Endothelial cell of umbilical vein (primary cell): ENCODE results near the gene PRDM16.

ENCODE experiments used
- EZH2 ChIP-seq: IDR thresholded peaks from 2 replicates; pipeline ENCODE4 v1.6.1; 2012; ENCODE audit warnings: borderline replicate concordance, low read depth, mild to moderate bottlenecking, moderate library complexity, low read length, inconsistent platforms; ENCODE audit not compliant: severe bottlenecking
- POLR2A ChIP-seq: IDR thresholded peaks from 2 replicates; pipeline ENCODE4 v1.6.1; 2012; ENCODE audit warnings: low read depth, mild to moderate bottlenecking, control low read depth, low read length
- POLR2AphosphoS5 ChIP-seq: IDR thresholded peaks from 2 replicates; pipeline ENCODE4 v1.6.1; 2012; ENCODE audit warnings: low read depth, mild to moderate bottlenecking, control low read depth, low read length, moderate library complexity; ENCODE audit not compliant: insufficient read depth
- TF ChIP-seq, protein P1 (sequence below), 2 donors: IDR thresholded peaks; 1 replicate in 1 of 2; 2 replicates in 1 of 2; pipeline ENCODE4 v1.5.1; 2011; ENCODE audit warnings: low read length in 2 of 2, mild to moderate bottlenecking in 2 of 2, moderate library complexity in 2 of 2, control low read depth in 1 of 2, inconsistent platforms in 1 of 2, low read depth in 1 of 2; ENCODE audit not compliant: insufficient read depth in 1 of 2; ENCODE audit errors: extremely low read depth in 1 of 2
- TF ChIP-seq, protein P2 (sequence below): IDR thresholded peaks from 2 replicates; pipeline ENCODE4 v1.6.1; 2011; ENCODE audit not compliant: insufficient read depth, insufficient read length

DNA sequence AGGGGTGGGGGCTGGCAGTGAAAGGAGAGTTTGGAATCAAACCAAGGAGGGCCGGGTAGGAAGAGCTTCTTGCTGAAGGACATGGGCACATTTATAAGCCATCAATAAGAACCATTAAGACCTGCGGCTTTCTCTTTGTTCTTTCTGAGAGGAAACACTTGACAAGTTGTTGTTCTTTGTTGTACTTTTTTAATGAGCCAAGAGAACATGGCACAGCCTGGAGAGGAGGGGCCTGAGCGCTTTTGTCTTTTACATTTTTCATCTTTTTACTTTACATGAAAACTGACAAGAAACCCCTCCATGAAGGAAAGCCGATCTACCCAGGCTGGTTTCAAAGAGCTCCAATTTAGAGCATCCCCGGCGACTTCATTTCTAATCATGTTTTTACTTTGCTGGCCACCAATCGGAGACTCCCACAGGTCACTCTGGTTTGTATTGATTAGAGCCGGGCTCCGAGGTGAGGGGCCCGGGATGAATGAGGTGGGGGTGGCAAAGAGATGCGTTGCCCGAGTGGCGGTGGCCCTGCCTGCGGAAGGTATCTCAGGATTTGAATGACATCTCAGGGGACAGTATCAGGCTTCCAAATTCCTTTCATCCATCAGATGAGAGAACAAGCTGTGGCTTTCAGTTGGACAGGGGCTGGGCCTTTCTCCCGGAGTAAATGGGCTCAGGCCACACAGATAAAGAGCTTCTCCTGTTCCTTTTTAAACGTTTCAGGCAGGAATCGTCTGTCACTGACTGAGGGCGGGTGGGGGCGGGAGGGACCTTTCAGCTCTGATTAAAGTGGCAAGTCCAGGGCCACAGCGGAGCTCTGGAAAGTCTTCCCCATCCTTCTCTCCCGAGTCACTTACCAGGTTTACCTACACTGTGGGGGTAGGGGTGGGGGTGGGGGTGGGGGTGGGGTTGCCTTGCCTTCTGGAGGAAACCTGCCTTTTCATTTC is 246.7 kb downstream of the PRDM16 start:
- TF ChIP-seq POLR2AphosphoS5 (no peak), POLR2A (no peak), EZH2 (no peak)
- TF ChIP-seq, protein P1, sequence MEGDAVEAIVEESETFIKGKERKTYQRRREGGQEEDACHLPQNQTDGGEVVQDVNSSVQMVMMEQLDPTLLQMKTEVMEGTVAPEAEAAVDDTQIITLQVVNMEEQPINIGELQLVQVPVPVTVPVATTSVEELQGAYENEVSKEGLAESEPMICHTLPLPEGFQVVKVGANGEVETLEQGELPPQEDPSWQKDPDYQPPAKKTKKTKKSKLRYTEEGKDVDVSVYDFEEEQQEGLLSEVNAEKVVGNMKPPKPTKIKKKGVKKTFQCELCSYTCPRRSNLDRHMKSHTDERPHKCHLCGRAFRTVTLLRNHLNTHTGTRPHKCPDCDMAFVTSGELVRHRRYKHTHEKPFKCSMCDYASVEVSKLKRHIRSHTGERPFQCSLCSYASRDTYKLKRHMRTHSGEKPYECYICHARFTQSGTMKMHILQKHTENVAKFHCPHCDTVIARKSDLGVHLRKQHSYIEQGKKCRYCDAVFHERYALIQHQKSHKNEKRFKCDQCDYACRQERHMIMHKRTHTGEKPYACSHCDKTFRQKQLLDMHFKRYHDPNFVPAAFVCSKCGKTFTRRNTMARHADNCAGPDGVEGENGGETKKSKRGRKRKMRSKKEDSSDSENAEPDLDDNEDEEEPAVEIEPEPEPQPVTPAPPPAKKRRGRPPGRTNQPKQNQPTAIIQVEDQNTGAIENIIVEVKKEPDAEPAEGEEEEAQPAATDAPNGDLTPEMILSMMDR (IDR thresholded peaks at IDR 0.05; ENCODE audit: extremely low read depth in 1 of 2, insufficient read depth in 1 of 2, low read depth in 1 of 2, low read length in 2 of 2) = no peak
- TF ChIP-seq, protein P2, sequence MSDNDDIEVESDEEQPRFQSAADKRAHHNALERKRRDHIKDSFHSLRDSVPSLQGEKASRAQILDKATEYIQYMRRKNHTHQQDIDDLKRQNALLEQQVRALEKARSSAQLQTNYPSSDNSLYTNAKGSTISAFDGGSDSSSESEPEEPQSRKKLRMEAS = no peak
